ENCODE measurements around the gene CANT1. TPM values are rescaled to one million over a fixed set of nuclear protein-coding genes. Genes with fewer than 3 reads are reported as not detected.

The CANT1 gene
- total and polyA plus RNA-seq, 4 donors, result 6.2 to 20.0 (median 16.4) TPM

DNA sequence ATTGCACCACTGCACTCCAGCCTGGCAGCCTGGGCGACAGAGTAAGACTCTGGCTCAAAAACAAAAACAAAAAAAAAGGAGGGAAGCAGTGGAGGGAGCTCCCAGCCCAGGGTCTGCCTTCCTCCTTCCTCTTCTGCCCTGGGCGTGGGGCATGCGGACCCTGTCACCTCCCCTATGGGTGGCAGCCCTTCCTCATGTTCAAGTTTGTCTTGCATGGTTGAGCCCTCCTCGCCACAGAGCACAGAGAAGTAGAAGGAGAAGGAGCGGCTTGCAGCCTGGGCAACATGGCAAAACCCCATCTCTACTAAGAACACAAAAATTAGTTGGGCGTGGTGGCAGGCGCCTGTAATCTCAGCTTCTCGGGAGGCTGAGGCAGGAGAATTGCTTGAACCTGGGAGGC is 62.9 kb downstream of the CANT1 start:
- Histone ChIP-seq H3K27me3 (ENCODE audit: control insufficient read depth in 4 of 4, insufficient read depth in 4 of 4, low read length in 3 of 4) (peaks cover 0 to 2% (median 0%) of the 10 kb centered on the region in 4 donors), H3K4me3 (ENCODE audit: low read depth in 1 of 3, low read length in 3 of 3) (no peak overlapping the region), H3K27ac (ENCODE audit: low read depth in 1 of 2, low read length in 2 of 2) (no peak overlapping the region), H3K9me3 (ENCODE audit: control insufficient read depth in 4 of 4, low read length in 3 of 4) (peaks cover 0 to 9% (median 4%) of the 10 kb centered on the region in 4 donors), H3K9ac (ENCODE audit: low read depth in 1 of 2, low read length in 2 of 2) (no peak overlapping the region), H3K36me3 (ENCODE audit: control insufficient read depth in 4 of 4, insufficient read depth in 3 of 4, low read depth in 1 of 4, low read length in 3 of 4) (no peaks in the 10 kb centered on the region), H3K4me1 (ENCODE audit: control insufficient read depth in 4 of 4, insufficient read depth in 4 of 4, low read length in 3 of 4) (peaks cover 0 to 2% (median 0%) of the 10 kb centered on the region in 4 donors)
- DNase-seq (ENCODE audit: low spot score), result no peak
- TF ChIP-seq YY1 (IDR thresholded peaks at IDR 0.05) (no peak), GABPA (IDR thresholded peaks at IDR 0.05 in 1 of 2, conservative IDR thresholded peaks at IDR 0.05 in 1 of 2) (no peak), JUND (IDR thresholded peaks at IDR 0.05) (no peak), EGR1 (IDR thresholded peaks at IDR 0.05; ENCODE audit: low read depth in 2 of 2) (no peak), FOXA2 (IDR thresholded peaks at IDR 0.05) (no peak), HNF4A (conservative IDR thresholded peaks at IDR 0.05) (no peak), HNF4G (IDR thresholded peaks at IDR 0.05) (no peak), NR2F2 (IDR thresholded peaks at IDR 0.05) (no peak), FOXA1 (IDR thresholded peaks at IDR 0.05) (no peak), RAD21 (IDR thresholded peaks at IDR 0.05) (no peak)
- TF ChIP-seq, protein P1, sequence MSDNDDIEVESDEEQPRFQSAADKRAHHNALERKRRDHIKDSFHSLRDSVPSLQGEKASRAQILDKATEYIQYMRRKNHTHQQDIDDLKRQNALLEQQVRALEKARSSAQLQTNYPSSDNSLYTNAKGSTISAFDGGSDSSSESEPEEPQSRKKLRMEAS (IDR thresholded peaks at IDR 0.05), result no peak
- TF ChIP-seq, protein P2, sequence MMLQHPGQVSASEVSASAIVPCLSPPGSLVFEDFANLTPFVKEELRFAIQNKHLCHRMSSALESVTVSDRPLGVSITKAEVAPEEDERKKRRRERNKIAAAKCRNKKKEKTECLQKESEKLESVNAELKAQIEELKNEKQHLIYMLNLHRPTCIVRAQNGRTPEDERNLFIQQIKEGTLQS (IDR thresholded peaks at IDR 0.05), result no peak
- TF ChIP-seq, protein P3, sequence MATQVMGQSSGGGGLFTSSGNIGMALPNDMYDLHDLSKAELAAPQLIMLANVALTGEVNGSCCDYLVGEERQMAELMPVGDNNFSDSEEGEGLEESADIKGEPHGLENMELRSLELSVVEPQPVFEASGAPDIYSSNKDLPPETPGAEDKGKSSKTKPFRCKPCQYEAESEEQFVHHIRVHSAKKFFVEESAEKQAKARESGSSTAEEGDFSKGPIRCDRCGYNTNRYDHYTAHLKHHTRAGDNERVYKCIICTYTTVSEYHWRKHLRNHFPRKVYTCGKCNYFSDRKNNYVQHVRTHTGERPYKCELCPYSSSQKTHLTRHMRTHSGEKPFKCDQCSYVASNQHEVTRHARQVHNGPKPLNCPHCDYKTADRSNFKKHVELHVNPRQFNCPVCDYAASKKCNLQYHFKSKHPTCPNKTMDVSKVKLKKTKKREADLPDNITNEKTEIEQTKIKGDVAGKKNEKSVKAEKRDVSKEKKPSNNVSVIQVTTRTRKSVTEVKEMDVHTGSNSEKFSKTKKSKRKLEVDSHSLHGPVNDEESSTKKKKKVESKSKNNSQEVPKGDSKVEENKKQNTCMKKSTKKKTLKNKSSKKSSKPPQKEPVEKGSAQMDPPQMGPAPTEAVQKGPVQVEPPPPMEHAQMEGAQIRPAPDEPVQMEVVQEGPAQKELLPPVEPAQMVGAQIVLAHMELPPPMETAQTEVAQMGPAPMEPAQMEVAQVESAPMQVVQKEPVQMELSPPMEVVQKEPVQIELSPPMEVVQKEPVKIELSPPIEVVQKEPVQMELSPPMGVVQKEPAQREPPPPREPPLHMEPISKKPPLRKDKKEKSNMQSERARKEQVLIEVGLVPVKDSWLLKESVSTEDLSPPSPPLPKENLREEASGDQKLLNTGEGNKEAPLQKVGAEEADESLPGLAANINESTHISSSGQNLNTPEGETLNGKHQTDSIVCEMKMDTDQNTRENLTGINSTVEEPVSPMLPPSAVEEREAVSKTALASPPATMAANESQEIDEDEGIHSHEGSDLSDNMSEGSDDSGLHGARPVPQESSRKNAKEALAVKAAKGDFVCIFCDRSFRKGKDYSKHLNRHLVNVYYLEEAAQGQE (IDR thresholded peaks at IDR 0.05), result no peak
- TF ChIP-seq, protein P4, sequence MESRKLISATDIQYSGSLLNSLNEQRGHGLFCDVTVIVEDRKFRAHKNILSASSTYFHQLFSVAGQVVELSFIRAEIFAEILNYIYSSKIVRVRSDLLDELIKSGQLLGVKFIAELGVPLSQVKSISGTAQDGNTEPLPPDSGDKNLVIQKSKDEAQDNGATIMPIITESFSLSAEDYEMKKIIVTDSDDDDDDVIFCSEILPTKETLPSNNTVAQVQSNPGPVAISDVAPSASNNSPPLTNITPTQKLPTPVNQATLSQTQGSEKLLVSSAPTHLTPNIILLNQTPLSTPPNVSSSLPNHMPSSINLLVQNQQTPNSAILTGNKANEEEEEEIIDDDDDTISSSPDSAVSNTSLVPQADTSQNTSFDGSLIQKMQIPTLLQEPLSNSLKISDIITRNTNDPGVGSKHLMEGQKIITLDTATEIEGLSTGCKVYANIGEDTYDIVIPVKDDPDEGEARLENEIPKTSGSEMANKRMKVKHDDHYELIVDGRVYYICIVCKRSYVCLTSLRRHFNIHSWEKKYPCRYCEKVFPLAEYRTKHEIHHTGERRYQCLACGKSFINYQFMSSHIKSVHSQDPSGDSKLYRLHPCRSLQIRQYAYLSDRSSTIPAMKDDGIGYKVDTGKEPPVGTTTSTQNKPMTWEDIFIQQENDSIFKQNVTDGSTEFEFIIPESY (IDR thresholded peaks at IDR 0.05), result no peak
- WGBS, result 85% methylated on average over 8 of the region's 8 CpGs

DNA sequence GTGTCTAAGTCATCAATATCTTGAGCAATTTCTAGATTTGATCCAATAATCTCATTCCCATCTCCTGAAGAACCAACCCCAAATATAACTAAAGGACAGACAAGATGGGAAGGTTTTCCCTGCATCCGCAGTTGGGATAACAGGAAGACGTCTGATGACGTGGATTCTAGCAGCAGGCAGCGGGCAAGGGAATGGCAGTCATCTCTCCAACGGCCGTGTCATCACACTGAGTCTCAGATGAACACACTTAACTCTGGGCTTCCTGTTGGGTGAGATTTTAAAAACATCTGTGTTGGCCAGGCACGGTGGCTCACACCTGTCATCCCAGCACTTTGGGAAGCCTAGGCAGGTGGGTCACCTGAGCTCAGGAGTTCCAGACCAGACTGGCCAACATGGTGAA is 63.4 kb downstream of the CANT1 start:
- Histone ChIP-seq H3K36me3 (ENCODE audit: control insufficient read depth in 4 of 4, insufficient read depth in 3 of 4, low read depth in 1 of 4, low read length in 3 of 4) (no peaks in the 10 kb centered on the region), H3K27ac (ENCODE audit: low read depth in 1 of 2, low read length in 2 of 2) (no peak overlapping the region), H3K9me3 (ENCODE audit: control insufficient read depth in 4 of 4, low read length in 3 of 4) (peaks cover 0 to 9% (median 3%) of the 10 kb centered on the region in 4 donors), H3K27me3 (ENCODE audit: control insufficient read depth in 4 of 4, insufficient read depth in 4 of 4, low read length in 3 of 4) (peaks cover 0 to 2% (median 0%) of the 10 kb centered on the region in 4 donors), H3K9ac (ENCODE audit: low read depth in 1 of 2, low read length in 2 of 2) (no peak overlapping the region), H3K4me3 (ENCODE audit: low read depth in 1 of 3, low read length in 3 of 3) (no peak overlapping the region), H3K4me1 (ENCODE audit: control insufficient read depth in 4 of 4, insufficient read depth in 4 of 4, low read length in 3 of 4) (peaks cover 0 to 2% (median 0%) of the 10 kb centered on the region in 4 donors)
- no peak for DNase-seq (ENCODE audit: low spot score)
- 77% methylated on average over 7 of the region's 7 CpGs for WGBS
- TF ChIP-seq EGR1 (IDR thresholded peaks at IDR 0.05; ENCODE audit: low read depth in 2 of 2) (no peak), RAD21 (IDR thresholded peaks at IDR 0.05) (no peak), HNF4G (IDR thresholded peaks at IDR 0.05) (no peak), HNF4A (conservative IDR thresholded peaks at IDR 0.05) (no peak), NR2F2 (IDR thresholded peaks at IDR 0.05) (no peak), RXRA (IDR thresholded peaks at IDR 0.05) (no peak), YY1 (IDR thresholded peaks at IDR 0.05) (no peak), JUND (IDR thresholded peaks at IDR 0.05) (no peak), SP1 (IDR thresholded peaks at IDR 0.05) (no peak), TAF1 (conservative IDR thresholded peaks at IDR 0.05) (no peak), FOXA2 (IDR thresholded peaks at IDR 0.05) (no peak)
- TF ChIP-seq, protein P4 (IDR thresholded peaks at IDR 0.05), result no peak
- TF ChIP-seq, protein P3 (IDR thresholded peaks at IDR 0.05), result no peak
- TF ChIP-seq, protein P1 (IDR thresholded peaks at IDR 0.05), result no peak
- TF ChIP-seq, protein P2 (IDR thresholded peaks at IDR 0.05), result no peak

Measured in liver (tissue), 9 donors.